Spleen (tissue), 11 donors: ENCODE measurements around the gene MRC2. TPM values are rescaled to one million over a fixed set of nuclear protein-coding genes. Genes with fewer than 3 reads are reported as not detected.

Experiments
- DNase-seq: peaks from one replicate; pipeline ENCODE4 v3.0.0-alpha.2; 2020
- H3K27ac ChIP-seq, 8 donors: fragments of 200-600 bp; sonication (generic) in 7 of 8; 1 replicate in 4 of 8; 2 replicates in 4 of 8; pipeline versions ENCODE4 v1.5.0 to v1.8.0; 2016 to 2021; ENCODE audit warnings: inconsistent platforms in 4 of 8, mild to moderate bottlenecking in 4 of 8, moderate library complexity in 1 of 8
- H3K27me3 ChIP-seq, 7 donors: fragments of 200-600 bp; sonication (generic) in 6 of 7; replicated peaks in 1 of 7; 1 replicate in 4 of 7; 2 replicates in 3 of 7; pipeline versions ENCODE4 v1.5.0 to v1.8.0; 2016 to 2021; ENCODE audit warnings: inconsistent platforms in 3 of 7, mild to moderate bottlenecking in 1 of 7
- H3K36me3 ChIP-seq, 6 donors: fragments of 200-600 bp; sonication (generic) in 5 of 6; 1 replicate in 4 of 6; 2 replicates in 2 of 6; pipeline versions ENCODE4 v1.5.0 to v1.8.0; 2016 to 2021; ENCODE audit warnings: inconsistent platforms in 2 of 6
- H3K4me1 ChIP-seq, 6 donors: fragments of 200-600 bp; sonication (generic) in 5 of 6; 1 replicate in 3 of 6; 2 replicates in 3 of 6; pipeline versions ENCODE4 v1.5.0 to v1.8.0; 2016 to 2021; ENCODE audit warnings: inconsistent platforms in 3 of 6
- H3K4me3 ChIP-seq, 8 donors: fragments of 200-600 bp; sonication (generic) in 7 of 8; 1 replicate in 4 of 8; 2 replicates in 4 of 8; pipeline versions ENCODE4 v1.5.0 to v1.8.0; 2016 to 2021; ENCODE audit warnings: inconsistent platforms in 4 of 8, mild to moderate bottlenecking in 4 of 8, moderate library complexity in 2 of 8
- H3K9me3 ChIP-seq, 8 donors: fragments of 200-600 bp; sonication (generic) in 7 of 8; 1 replicate in 4 of 8; 2 replicates in 4 of 8; pipeline versions ENCODE4 v1.5.0 to v1.8.0; 2016 to 2021; ENCODE audit warnings: inconsistent platforms in 4 of 8
- POLR2A ChIP-seq, 3 donors: fragments of 450-650 bp; IDR thresholded peaks; one replicate each; pipeline ENCODE4 v1.5.1; 2017; ENCODE audit warnings: antibody characterized with exemption in 3 of 3, mild to moderate bottlenecking in 1 of 3
- POLR2AphosphoS5 ChIP-seq, 3 donors: sonication (generic); formaldehyde crosslinking; IDR thresholded peaks; one replicate each; pipeline ENCODE4 v1.5.1; 2017; ENCODE audit warnings: antibody characterized with exemption in 3 of 3
- WGBS, 5 donors: extraction: QIAGEN DNeasy Blood & Tissue Kit in 3 of 5; methylation state at CpG; one replicate each; pipeline versions ENCODE4 v1.1.5 to v1.1.7; 2013 to 2018; 5-methylcytosine and 5-hydroxymethylcytosine counted together
- intact Hi-C: fragments of 100-400 bp; cut with DNase I; formaldehyde crosslinking; loops from one replicate; pipeline ENCODE4 v1.15.0; 2023; ENCODE audit warnings: low total_unique reads
- polyA plus RNA-seq, 3 donors: library from polyadenylated mRNA; stranded (reverse); fragments of 200-250 nt; gene quantifications; one replicate each; pipeline ENCODE4 v1.2.1, GENCODE V29; 2013
- total RNA-seq, 7 donors: library from RNA; depleted of rRNA in 3 of 7; stranded (reverse); fragments of >200 nt in 3 of 7; fragmentation: NEBNext Ultra II Directional in 4 of 7; extraction: Animal tissue kit (Norgen Biotek cat#: 25700) in 4 of 7; gene quantifications; one replicate each; pipeline versions ENCODE4 v1.1.0 to v1.2.1, GENCODE V29; 2016 to 2021
- TF ChIP-seq, protein P1 (sequence below), 11 experiments: fragments of 200-600 bp in 7 of 11; fragments of 450-650 bp in 4 of 11; sonication (generic) in 4 of 11; IDR thresholded peaks in 8 of 11; conservative IDR thresholded peaks in 3 of 11; 1 replicate in 7 of 11; 2 replicates in 4 of 11; pipeline versions ENCODE4 v1.4.0 to v1.8.0; 2016 to 2021; ENCODE audit warnings: antibody characterized with exemption in 11 of 11, inconsistent platforms in 4 of 11, mild to moderate bottlenecking in 1 of 11
- donor health status: healthy with polysubstance abuse.
- donor health status: DM: no; HTN: no; CAD: no; lungs with moderate emphysema.
- donor health status: DM: no; HTN: no; CAD: no.
- donor health status: Bipolar disorder and iron deficiency.
- donor health status: healthy.
- donor health status: DM: no; HTN: no; CAD: no.
- donor health status: DM: yes; HTN: yes; CAD: no.

The MRC2 gene
- total and polyA plus RNA-seq, 10 donors, result 4.5 to 75.1 (median 38.7) TPM

DNA sequence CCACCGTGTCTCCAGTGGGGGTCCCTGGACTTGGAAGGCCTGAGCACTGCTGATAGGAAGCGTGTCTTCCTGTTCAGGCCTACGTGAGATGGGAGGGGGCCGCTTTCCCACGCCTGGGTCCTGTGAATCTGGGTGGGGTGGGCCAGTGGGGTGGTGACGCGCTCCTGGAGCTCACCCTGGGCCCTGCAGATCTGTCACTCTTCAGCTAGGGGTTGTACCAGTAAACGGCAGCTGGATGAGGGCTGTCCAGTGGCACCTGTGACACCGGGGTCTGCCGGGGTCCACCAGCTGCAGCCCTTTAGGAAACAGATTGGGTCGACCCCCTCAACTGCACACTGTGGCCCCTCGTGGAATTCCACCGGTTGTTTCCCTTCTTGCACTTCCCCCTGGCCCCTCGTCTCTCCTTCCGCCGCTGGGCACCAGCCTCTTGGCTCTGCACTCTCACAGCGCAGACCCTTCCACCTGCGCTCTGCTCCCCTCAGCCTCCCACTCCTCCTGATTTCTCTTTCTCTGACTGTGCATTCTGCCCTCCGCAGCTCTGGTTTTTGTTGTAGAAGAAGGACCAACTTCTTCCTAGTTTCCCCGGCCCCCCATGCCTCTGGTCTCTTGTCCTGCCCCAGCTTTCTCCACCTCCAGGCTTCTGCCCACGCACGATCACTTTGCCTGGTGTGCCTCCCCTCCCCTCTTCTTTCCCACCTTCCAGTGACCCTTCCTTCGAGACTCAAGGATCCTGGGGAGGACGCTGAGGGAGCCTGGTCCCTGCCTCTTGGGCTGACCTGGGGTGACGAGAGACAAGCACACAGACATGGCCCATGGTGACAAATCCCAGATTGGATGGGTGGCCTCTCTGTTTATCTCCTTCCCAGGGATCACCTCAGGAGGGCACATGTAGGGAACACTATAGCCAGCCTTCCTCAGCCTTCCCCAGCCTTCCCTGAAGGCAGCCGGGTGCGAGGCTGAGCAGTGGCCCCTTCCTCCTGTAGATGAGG, 4.8 kb downstream of the MRC2 start:
- H3K4me3 ChIP-seq, result no peak overlapping the region
- TF ChIP-seq, protein P1, sequence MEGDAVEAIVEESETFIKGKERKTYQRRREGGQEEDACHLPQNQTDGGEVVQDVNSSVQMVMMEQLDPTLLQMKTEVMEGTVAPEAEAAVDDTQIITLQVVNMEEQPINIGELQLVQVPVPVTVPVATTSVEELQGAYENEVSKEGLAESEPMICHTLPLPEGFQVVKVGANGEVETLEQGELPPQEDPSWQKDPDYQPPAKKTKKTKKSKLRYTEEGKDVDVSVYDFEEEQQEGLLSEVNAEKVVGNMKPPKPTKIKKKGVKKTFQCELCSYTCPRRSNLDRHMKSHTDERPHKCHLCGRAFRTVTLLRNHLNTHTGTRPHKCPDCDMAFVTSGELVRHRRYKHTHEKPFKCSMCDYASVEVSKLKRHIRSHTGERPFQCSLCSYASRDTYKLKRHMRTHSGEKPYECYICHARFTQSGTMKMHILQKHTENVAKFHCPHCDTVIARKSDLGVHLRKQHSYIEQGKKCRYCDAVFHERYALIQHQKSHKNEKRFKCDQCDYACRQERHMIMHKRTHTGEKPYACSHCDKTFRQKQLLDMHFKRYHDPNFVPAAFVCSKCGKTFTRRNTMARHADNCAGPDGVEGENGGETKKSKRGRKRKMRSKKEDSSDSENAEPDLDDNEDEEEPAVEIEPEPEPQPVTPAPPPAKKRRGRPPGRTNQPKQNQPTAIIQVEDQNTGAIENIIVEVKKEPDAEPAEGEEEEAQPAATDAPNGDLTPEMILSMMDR (IDR thresholded peaks at IDR 0.05 in 8 of 11, conservative IDR thresholded peaks at IDR 0.05 in 3 of 11), result no peak
- no peak for TF ChIP-seq POLR2AphosphoS5 (IDR thresholded peaks at IDR 0.05)
- no peak for TF ChIP-seq POLR2A (IDR thresholded peaks at IDR 0.05)
- no peak overlapping the region for H3K27ac ChIP-seq
- WGBS, 5 donors, result 54 to 69% (median 64%) methylated on average over 20 to 27 of the region's 27 CpGs
- H3K9me3 ChIP-seq, result no peaks in the 10 kb centered on the region
- peaks cover 6 to 36% (median 23%) of the 10 kb centered on the region in 6 donors for H3K4me1 ChIP-seq
- intact Hi-C loops, result no loop called here
- DNase-seq, result no peak
- H3K36me3 ChIP-seq, result no peaks in the 10 kb centered on the region
- peaks cover 0 to 34% (median 17%) of the 10 kb centered on the region in 7 donors for H3K27me3 ChIP-seq

GRCh38 chr17:62637809-62638208, 10.3 kb downstream of the MRC2 start:
- Histone ChIP-seq H3K4me1 (no peaks in the 10 kb centered on the region), H3K9me3 (no peaks in the 10 kb centered on the region), H3K4me3 (no peak overlapping the region), H3K27ac (no peak overlapping the region), H3K27me3 (no peaks in the 10 kb centered on the region), H3K36me3 (no peaks in the 10 kb centered on the region)
- 67 to 86% (median 71%) methylated on average over 9 of the region's 9 CpGs for WGBS, 5 donors
- intact Hi-C loops, result no loop called here
- DNase-seq, result no peak
- TF ChIP-seq, protein P1 (IDR thresholded peaks at IDR 0.05 in 8 of 11, conservative IDR thresholded peaks at IDR 0.05 in 3 of 11), result no peak
- TF ChIP-seq POLR2AphosphoS5 (IDR thresholded peaks at IDR 0.05) (no peak), POLR2A (IDR thresholded peaks at IDR 0.05) (no peak)

- Histone ChIP-seq H3K27me3 (no peaks in the 10 kb centered on the region), H3K4me1 (no peaks in the 10 kb centered on the region), H3K36me3 (no peaks in the 10 kb centered on the region), H3K27ac (no peak overlapping the region), H3K4me3 (no peak overlapping the region), H3K9me3 (no peaks in the 10 kb centered on the region)
- WGBS, 5 donors, result 55 to 80% (median 68%) methylated on average over 10 of the region's 10 CpGs
- DNase-seq, result no peak
- intact Hi-C loops, result no loop called here
- TF ChIP-seq POLR2A (IDR thresholded peaks at IDR 0.05) (no peak), POLR2AphosphoS5 (IDR thresholded peaks at IDR 0.05) (no peak)
- TF ChIP-seq, protein P1 (IDR thresholded peaks at IDR 0.05 in 8 of 11, conservative IDR thresholded peaks at IDR 0.05 in 3 of 11), result no peak
Measured at GRCh38 chr17:62641153-62641552, 13.7 kb downstream of the MRC2 start.

DNA sequence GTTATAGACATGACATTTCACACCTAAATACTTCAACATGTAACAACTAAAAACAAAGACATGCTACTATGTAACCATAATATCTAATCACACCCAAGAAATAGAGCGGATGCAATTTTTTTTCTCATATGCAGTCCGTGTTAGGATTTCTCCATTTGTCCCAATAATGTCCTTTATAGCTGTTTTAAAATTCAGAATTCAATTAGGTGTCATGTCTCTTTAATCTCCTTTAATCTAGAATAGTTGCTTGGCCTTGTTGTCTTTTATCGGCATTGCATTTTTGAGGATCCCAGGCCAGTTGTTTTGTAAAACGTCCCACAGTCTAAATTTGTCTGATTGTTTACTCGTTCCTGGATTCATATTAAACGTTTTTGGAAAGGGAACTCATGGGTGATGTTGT, 14.5 kb downstream of the MRC2 start:
- 81 to 88% (median 82%) methylated on average over 6 of the region's 6 CpGs for WGBS, 5 donors
- no peaks in the 10 kb centered on the region for H3K4me1 ChIP-seq
- H3K36me3 ChIP-seq, result no peaks in the 10 kb centered on the region
- H3K4me3 ChIP-seq, result no peak overlapping the region
- intact Hi-C loops, result no loop called here
- H3K27me3 ChIP-seq, result no peaks in the 10 kb centered on the region
- no peak overlapping the region for H3K27ac ChIP-seq
- TF ChIP-seq, protein P1 (IDR thresholded peaks at IDR 0.05 in 8 of 11, conservative IDR thresholded peaks at IDR 0.05 in 3 of 11), result no peak
- TF ChIP-seq POLR2A (IDR thresholded peaks at IDR 0.05), result no peak
- no peak for TF ChIP-seq POLR2AphosphoS5 (IDR thresholded peaks at IDR 0.05)
- no peaks in the 10 kb centered on the region for H3K9me3 ChIP-seq
- DNase-seq, result no peak
